Ramos (cell line): ENCODE results near the gene MRTFA.

ENCODE experiments used
- in situ Hi-C: fragments of 300-500 bp; cut with MboI; formaldehyde crosslinking; loops from one replicate; pipeline ENCODE4 v1.14.3; 2022; ENCODE audit warnings: low sequenced_read_pairs; ENCODE audit not compliant: unreplicated experiment

MRTFA gene

DNA sequence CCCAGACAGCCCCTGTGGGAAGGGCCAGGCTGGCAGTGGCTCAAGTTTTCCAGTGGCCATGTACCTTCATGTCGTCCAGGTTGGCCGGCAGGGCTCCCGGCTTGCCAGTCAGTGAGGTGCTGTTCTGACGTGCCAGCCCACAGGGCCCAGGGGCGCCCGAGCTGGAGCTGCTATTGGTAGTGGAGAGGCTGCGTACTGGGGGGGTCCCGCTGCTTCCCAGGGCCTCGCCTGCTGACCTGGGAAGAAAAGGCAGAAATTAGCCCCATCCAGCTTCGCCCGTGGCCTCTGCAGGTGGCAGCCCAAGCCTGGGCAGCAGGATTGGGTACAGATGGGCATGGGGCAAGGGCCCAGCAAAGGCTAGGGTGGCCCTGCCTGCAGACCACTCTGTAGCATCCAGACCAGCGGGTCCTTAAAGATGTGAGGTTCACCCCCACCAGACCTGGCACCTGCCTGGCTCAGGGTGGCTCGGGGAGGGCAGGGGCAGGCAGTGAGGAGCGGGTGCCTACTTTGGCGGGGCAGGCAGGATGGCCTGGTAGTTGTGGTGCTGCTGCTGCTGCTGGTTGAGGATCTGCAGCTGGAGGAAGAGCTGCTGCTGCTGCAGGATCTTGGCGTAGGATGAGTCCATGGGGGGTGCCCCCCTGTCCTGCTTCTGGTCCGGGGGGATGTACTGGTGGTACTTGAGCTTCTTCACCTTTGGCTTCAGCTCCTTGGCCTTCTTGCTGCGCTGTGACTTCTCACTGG, 216.0 kb downstream of the MRTFA start:
- in situ Hi-C loops = no loop called here

DNA sequence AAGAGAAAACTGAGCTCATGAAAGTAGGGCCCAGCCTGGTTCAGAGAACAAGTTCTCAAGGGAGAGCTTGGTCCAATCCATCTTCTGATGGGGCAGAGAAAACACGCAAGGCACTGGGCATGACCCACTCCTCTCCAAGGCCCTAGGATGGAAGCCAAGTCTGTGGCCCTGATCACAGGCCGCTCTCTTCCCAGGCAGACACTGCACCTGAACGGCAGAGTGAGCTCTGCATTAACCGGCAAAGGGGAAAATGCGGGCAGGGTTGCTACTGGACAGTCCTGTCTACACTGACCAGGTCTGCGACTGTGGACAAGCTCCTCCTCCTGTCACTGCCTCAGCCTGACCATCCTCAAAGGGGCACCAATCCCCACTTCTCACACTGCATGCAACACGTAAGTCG, 216.8 kb downstream of the MRTFA start:
- in situ Hi-C loops = no loop called here

DNA sequence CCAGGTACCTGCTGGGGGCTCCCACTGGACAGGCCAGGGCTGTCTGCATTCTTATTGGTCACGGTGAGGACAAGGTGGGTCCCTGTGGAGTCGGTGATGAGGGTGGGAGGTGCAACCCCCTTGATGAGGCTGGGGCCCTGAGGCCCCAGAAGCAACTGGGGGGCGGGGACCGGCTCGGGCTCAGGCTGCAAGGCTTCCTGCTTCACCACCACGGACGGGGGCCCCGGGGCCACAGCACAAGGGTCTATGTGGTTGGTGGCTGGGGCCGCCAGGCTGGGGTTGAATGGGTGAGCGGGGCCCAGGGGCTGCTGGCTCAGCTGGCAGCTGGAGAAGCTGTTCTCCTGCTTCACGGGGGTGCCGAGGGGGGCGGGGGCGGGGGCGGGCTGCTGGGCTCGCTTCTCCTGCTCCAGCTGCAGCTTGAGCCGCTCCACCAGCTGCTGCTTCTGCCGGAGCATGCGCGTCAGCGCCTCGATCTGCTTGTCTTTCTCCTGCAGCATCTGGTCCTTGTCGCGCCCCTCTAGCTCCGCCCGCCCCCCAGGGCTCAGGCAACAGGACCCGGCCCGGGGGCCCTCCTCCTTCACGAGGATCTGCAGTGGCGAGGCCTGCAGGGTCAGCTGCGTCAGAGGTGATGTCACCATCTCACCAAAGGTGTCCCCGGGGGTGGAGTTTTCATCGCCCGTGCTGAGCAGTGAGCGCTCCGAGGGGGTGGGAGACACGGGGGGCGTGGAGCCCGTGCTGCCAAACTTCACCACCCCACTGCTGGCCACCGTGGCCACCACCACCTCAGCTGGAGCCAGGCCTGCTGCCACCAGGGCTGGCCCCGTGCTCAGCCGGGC, 217.9 kb downstream of the MRTFA start:
- in situ Hi-C loops = no loop called here

DNA sequence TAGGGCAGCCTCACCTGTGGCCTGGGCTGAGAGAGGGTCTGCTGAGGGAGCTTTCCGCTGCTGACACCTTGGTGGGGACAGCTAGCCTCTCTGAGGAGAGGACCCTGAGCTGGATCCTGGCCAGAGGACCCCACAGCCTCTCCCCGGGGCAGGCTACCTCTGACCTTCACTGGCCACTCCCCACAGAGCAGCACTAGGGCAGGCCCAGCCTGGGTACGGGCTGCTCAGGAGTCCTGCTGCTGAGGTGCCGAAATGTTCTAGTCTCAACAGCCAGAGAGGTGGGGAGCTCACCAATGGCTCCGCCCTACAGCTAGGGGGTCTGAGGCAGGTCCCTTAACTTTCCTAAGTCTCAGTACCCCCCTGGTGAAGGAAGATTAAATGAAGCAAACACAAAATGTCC, 218.6 kb downstream of the MRTFA start:
- in situ Hi-C loops = no loop called here

DNA sequence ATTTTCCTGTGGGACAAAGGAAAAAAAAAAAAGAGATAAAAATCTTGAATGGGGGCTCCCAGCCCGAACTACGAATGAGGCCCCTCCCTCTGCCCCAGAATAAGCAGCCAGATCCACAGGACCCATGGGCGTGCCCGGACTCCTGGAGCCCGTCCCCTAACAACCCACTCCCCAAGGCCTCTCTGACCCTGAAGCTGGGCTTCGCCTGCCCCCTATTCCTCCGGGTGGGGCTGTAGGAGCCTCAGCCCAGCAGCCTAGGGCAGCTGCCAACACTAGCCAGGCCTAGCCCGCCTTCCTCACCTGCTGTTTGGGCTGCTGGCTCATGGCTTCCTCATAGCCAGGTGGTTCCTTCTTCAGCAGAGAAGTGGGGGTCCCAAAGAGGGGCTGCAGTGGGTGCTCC, 219.5 kb downstream of the MRTFA start:
- in situ Hi-C loops = no loop called here

- in situ Hi-C loops = no loop called here
These were observed 219.9 kb downstream of the MRTFA start for GRCh38 chr22:40416636-40417035.

- in situ Hi-C loops = no loop called here
These were observed 220.3 kb downstream of the MRTFA start for GRCh38 chr22:40416267-40416570.

DNA sequence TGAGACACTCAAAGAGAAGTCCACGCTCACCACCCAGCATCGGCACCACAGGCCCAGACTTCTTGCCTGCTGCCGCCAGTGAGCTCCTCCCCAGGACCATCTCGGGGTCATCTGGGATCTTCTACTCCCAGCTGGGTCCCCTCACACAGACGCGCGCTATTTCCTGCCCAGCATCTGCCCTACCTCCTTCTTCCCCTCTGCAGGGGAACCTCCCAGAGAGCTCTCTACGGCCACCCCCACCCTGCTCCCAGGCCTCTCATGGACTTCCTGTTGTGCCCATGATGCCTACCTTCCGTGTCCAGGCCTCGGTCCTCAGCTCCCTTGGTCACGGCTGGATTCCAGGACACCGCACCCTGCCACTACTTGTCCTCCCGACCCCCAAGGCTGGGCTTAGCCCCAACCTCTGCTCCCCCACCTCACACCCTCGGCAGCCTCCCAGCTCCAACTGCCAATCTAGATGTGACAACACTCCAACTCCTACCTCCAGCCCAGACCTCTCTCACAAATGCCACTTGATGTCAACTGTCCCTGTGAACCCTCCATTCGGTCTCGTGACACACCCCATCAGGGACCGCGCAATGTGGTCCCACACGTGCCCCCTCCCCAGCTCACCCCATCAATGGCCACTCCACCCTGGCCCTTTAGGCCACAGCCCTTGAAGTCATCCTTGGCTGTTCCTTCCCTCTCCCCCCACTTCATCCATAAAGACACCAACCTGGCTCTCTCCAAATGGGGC, 220.8 kb downstream of the MRTFA start:
- in situ Hi-C loops = no loop called here

GRCh38 chr22:40414838-40415505, 221.5 kb downstream of the MRTFA start:
- in situ Hi-C loops = no loop called here

GRCh38 chr22:40414311-40414710, 222.2 kb downstream of the MRTFA start:
- in situ Hi-C loops = no loop called here

DNA sequence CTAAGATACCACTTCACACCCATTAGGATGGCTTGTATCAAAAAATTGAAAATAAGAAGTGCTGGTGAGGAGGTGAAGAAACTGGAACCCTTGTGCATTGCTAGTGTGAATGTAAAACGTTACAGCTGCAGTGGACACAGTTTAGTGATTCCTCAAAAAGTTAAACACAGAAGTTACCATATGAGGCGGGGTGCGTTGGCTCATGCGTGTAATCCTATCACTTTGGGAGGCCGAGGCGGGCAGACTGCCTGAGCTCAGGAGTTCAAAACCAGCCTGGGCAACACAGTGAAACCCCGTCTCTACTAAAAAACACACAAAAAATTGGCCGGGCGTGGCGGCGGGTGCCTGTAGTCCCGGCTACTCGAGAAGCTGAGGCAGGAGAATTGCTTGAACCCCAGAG, 222.6 kb downstream of the MRTFA start:
- in situ Hi-C loops = no loop called here

DNA sequence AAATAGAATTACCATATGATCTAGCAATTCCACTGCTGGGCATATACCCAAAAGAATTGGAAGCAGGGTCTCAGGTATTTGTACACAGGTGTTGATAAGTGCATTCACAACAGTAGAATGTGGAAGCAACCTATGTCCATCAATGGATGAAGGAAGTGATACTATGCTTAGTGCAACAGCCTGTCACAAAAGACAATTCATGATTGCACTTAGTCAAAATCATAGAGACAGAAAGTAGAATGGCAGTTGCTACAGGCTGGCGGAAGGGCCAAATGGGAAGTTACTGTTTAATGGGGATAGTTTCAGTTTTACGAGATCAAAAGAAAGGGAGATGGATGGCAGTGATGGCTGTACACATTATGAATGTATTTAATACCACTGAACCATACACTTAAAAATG, 224.1 kb downstream of the MRTFA start:
- in situ Hi-C loops = no loop called here

DNA sequence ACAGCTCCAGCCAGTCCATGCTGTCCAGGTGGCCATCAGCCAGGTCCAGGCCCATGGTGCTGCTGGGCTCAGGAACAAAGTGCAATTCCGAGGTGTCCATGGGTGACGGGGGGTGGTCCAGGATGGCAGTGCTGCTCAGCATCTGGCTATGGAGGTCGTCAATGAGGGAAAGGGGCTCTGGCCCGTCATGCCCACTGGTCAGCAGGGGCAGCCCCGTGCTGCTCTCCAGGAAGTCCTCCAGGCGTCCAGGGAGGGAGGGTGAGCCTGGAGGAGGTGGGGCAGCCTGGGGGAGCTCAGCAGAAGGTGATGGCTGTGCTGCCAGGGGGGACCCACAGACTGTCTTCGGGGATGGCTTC, 225.0 kb downstream of the MRTFA start:
- in situ Hi-C loops = no loop called here

- in situ Hi-C loops = no loop called here
These were observed 225.6 kb downstream of the MRTFA start for GRCh38 chr22:40410731-40411505.

DNA sequence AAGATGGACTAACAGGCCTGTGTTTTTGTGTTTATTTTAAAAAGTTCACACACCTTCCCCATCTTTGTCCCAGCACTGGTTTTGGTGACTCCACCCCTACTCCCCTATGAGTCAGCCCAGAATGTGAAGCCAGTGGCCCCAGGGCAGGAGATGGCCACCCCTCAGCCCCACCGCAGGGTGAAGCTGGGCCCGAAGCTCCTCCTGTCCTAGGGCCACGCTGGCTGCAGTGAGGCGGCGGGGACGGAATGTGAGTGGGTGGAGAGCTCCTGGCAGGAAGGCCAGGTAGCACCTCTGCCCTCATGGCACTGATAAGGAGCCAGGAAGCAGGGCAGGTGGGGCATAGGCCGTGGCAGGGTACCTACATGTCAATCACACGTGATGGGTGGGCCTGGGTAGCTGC, 226.2 kb downstream of the MRTFA start:
- in situ Hi-C loops = no loop called here

GRCh38 chr22:40409613-40410113, 226.9 kb downstream of the MRTFA start:
- in situ Hi-C loops = no loop called here

DNA sequence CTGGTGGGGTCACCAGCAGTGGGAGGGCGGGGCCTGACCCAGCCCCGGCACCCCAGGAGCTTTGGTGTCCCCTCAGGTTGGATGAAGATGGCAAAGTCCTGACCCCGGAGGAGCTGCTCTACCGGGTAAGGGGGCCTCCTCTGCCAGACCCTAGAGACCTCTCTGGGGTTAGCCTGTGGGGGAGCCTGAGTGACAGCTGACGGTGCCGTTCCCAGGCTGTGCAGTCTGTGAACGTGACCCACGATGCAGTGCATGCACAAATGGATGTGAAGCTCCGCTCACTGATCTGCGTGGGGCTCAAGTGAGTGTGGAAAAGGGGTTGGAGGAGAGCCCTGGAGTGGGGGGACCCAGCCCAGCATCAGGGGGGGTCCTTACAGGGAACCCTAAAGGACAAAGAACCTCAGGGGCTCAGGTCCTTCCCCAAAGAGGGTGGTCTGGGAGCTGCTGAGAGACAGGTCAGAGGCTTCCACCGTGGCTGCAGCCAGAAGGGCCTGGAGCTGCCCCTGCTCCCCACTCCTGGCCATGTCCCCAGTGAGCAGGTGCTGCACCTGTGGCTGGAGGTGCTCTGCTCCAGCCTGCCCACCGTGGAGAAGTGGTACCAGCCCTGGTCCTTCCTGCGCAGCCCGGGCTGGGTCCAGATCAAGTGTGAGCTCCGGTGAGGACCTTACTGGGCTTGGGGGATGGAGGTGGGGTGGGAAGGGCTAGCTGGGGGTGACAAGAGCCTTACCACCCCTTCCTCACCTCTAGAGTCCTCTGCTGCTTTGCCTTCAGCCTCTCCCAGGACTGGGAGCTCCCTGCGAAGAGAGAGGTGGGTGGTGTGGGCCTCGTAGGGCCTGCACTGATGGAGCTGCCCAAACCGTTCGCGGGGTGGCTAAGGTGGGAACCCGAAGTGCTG, 227.6 kb downstream of the MRTFA start:
- in situ Hi-C loops = no loop called here

DNA sequence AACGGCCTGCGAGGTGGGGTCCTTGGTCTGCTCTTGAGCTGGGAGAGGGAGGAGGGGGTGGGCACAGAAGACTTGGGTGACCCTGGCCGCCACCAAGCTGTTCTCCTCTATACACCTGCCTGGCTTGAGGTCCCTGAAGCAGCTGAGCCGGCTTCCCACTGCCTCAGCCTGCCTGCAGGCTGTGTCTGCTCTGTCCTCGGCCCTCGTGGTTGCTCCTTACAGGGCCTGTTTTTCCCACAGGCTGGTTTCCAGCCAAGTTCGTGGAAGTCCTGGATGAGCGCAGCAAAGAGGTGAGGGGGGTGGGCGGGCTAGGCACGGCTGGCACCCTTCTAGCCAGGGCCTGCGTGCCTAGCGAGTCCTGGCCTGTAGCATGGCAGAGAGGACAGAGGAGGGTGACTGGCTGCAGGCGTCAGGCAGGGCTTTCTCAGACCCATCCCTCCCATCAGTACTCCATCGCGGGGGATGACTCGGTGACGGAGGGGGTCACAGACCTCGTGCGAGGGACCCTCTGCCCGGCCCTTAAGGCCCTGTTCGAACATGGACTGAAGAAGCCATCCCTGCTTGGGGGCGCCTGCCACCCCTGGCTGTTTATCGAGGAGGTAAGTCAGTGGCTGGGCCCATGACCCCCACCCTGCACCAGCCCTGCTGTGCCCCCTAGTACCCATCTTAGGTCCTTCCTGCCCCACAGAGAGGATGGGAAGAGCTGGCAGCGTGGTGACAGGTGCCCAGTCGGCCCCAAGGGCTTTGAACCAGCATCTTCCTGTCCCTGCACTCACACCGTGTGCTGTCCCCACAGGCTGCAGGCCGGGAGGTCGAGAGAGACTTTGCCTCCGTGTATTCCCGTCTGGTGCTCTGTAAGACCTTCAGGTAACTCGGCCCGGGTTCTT, 228.4 kb downstream of the MRTFA start:
- in situ Hi-C loops = no loop called here
